Effector memory CD4-positive, alpha-beta T cell (primary cell): ENCODE data around the gene BABAM2.

Source experiments
- DNase-seq, 3 donors: peaks; one replicate each; pipeline ENCODE4 v3.0.0-alpha.2; 2020
- H3K27ac ChIP-seq: 2 replicates; pipeline ENCODE4 v1.7.0; 2013; ENCODE audit warnings: mild to moderate bottlenecking, low read length, moderate library complexity; ENCODE audit not compliant: insufficient read depth, poor library complexity, severe bottlenecking
- H3K27me3 ChIP-seq: replicated peaks from 2 replicates; pipeline ENCODE4 v1.7.0; 2013; ENCODE audit warnings: mild to moderate bottlenecking, low read length; ENCODE audit not compliant: insufficient read depth, control insufficient read depth, poor library complexity, severe bottlenecking
- H3K36me3 ChIP-seq: 2 replicates; pipeline ENCODE4 v1.7.0; 2013; ENCODE audit warnings: mild to moderate bottlenecking, low read length, moderate library complexity; ENCODE audit not compliant: control insufficient read depth, insufficient read depth
- H3K4me1 ChIP-seq: 2 replicates; pipeline ENCODE4 v1.7.0; 2013; ENCODE audit warnings: low read length, mild to moderate bottlenecking; ENCODE audit not compliant: control insufficient read depth, insufficient read depth, poor library complexity, severe bottlenecking
- H3K4me3 ChIP-seq: 2 replicates; pipeline ENCODE4 v1.7.0; 2013; ENCODE audit warnings: low read length, low read depth, mild to moderate bottlenecking; ENCODE audit not compliant: insufficient read depth, poor library complexity, severe bottlenecking
- H3K9me3 ChIP-seq: 2 replicates; pipeline ENCODE4 v1.7.0; 2013; ENCODE audit warnings: mild to moderate bottlenecking, low read length, moderate library complexity; ENCODE audit not compliant: control insufficient read depth

Gene BABAM2

GRCh38 chr2:27955384-27956161 is 65.0 kb downstream of the BABAM2 start:
- Histone ChIP-seq H3K4me3 (no peak overlapping the region), H3K9me3 (no peaks in the 10 kb centered on the region), H3K4me1 (peaks cover 15% of the 10 kb centered on the region), H3K36me3 (no peaks in the 10 kb centered on the region), H3K27me3 (no peaks in the 10 kb centered on the region), H3K27ac (no peak overlapping the region)
- no peak for DNase-seq

- Histone ChIP-seq H3K27me3 (no peaks in the 10 kb centered on the region), H3K36me3 (no peaks in the 10 kb centered on the region), H3K27ac (no peak overlapping the region), H3K9me3 (no peaks in the 10 kb centered on the region), H3K4me3 (no peak overlapping the region), H3K4me1 (peaks cover 15% of the 10 kb centered on the region)
- no peak for DNase-seq
Observed at GRCh38 chr2:27956888-27957287, 66.4 kb downstream of the BABAM2 start.

GRCh38 chr2:27958711-27959378 is 68.3 kb downstream of the BABAM2 start:
- H3K27ac ChIP-seq, result no peak overlapping the region
- no peaks in the 10 kb centered on the region for H3K9me3 ChIP-seq
- H3K4me3 ChIP-seq, result no peak overlapping the region
- no peak for DNase-seq
- H3K36me3 ChIP-seq, result no peaks in the 10 kb centered on the region
- H3K4me1 ChIP-seq, result peaks cover 15% of the 10 kb centered on the region
- H3K27me3 ChIP-seq, result no peaks in the 10 kb centered on the region

GRCh38 chr2:27959496-27959895 is 69.0 kb downstream of the BABAM2 start:
- H3K27me3 ChIP-seq, result no peaks in the 10 kb centered on the region
- DNase-seq, result no peak
- H3K36me3 ChIP-seq, result no peaks in the 10 kb centered on the region
- peaks cover 15% of the 10 kb centered on the region for H3K4me1 ChIP-seq
- no peak overlapping the region for H3K27ac ChIP-seq
- no peak overlapping the region for H3K4me3 ChIP-seq
- H3K9me3 ChIP-seq, result no peaks in the 10 kb centered on the region

- DNase-seq, result no peak
- no peaks in the 10 kb centered on the region for H3K27me3 ChIP-seq
- peak overlapping the region; percentile 9 for H3K27ac ChIP-seq
- no peaks in the 10 kb centered on the region for H3K36me3 ChIP-seq
- peaks cover 12% of the 10 kb centered on the region for H3K4me1 ChIP-seq
- H3K4me3 ChIP-seq, result no peak overlapping the region
- H3K9me3 ChIP-seq, result no peaks in the 10 kb centered on the region
Observed at GRCh38 chr2:27960237-27960912, 69.8 kb downstream of the BABAM2 start.

- H3K27me3 ChIP-seq, result no peaks in the 10 kb centered on the region
- no peaks in the 10 kb centered on the region for H3K36me3 ChIP-seq
- no peaks in the 10 kb centered on the region for H3K9me3 ChIP-seq
- no peak for DNase-seq
- no peak overlapping the region for H3K4me3 ChIP-seq
- no peaks in the 10 kb centered on the region for H3K4me1 ChIP-seq
- no peak overlapping the region for H3K27ac ChIP-seq
Observed at GRCh38 chr2:27962006-27962405, 71.5 kb downstream of the BABAM2 start.

GRCh38 chr2:27963472-27963871 is 72.9 kb downstream of the BABAM2 start:
- no peak for DNase-seq
- Histone ChIP-seq H3K4me3 (no peak overlapping the region), H3K9me3 (no peaks in the 10 kb centered on the region), H3K27ac (no peak overlapping the region), H3K36me3 (no peaks in the 10 kb centered on the region), H3K27me3 (no peaks in the 10 kb centered on the region), H3K4me1 (no peaks in the 10 kb centered on the region)

- no peak for DNase-seq
- H3K36me3 ChIP-seq, result no peaks in the 10 kb centered on the region
- H3K4me3 ChIP-seq, result no peak overlapping the region
- no peaks in the 10 kb centered on the region for H3K27me3 ChIP-seq
- H3K9me3 ChIP-seq, result no peaks in the 10 kb centered on the region
- no peaks in the 10 kb centered on the region for H3K4me1 ChIP-seq
- no peak overlapping the region for H3K27ac ChIP-seq
Observed at GRCh38 chr2:27964067-27964466, 73.5 kb downstream of the BABAM2 start.

GRCh38 chr2:27965841-27966240 is 75.3 kb downstream of the BABAM2 start:
- no peaks in the 10 kb centered on the region for H3K9me3 ChIP-seq
- no peaks in the 10 kb centered on the region for H3K4me1 ChIP-seq
- no peak for DNase-seq
- no peaks in the 10 kb centered on the region for H3K36me3 ChIP-seq
- H3K27ac ChIP-seq, result peak overlapping the region; percentile 21
- no peaks in the 10 kb centered on the region for H3K27me3 ChIP-seq
- H3K4me3 ChIP-seq, result peak overlapping the region; percentile 26

GRCh38 chr2:27966466-27966865 is 75.9 kb downstream of the BABAM2 start:
- no peaks in the 10 kb centered on the region for H3K36me3 ChIP-seq
- DNase-seq, result no peak
- no peaks in the 10 kb centered on the region for H3K9me3 ChIP-seq
- no peaks in the 10 kb centered on the region for H3K4me1 ChIP-seq
- H3K27ac ChIP-seq, result peak overlapping the region; percentile 21
- H3K4me3 ChIP-seq, result no peak overlapping the region
- no peaks in the 10 kb centered on the region for H3K27me3 ChIP-seq
